PC-3 (cell line): ENCODE measurements around the gene FANCE. TPM values are rescaled to one million over a fixed set of nuclear protein-coding genes. Genes with fewer than 3 reads are reported as not detected.

ENCODE experiments used
- ATAC-seq: fragments of 200-7000 bp; cut with Tn5 transposase; 2 replicates; pipeline ENCODE4 v1.9.1; 2020; ENCODE audit warnings: mild to moderate bottlenecking, moderate library complexity
- BruUV-seq: library from RNA; stranded (reverse); fragments of 400-500 nt; replicated peaks from 2 replicates; lab custom pipeline; 2021; lab: Mats Ljungman, UMichigan
- CTCF ChIA-PET: fragments of 300-600 bp; sonication (Branson Sonifier 250); formaldehyde crosslinking; loops from one replicate; lab custom pipeline; 2022; ENCODE audit warnings: antibody characterized with exemption; lab: Charles Lee
- POLR2A ChIA-PET: fragments of 300-600 bp; sonication (Branson Sonifier 250); formaldehyde crosslinking; loops from one replicate; lab custom pipeline; 2022; ENCODE audit warnings: antibody characterized with exemption; ENCODE audit not compliant: unreplicated experiment; lab: Charles Lee
- DNase-seq: peaks from one replicate; pipeline ENCODE4 v3.0.0-alpha.2; 2015
- H2AFZ ChIP-seq: fragments of 300-600 bp; sonication (generic); 2 replicates; pipeline ENCODE4 v1.6.0; 2016; ENCODE audit warnings: antibody characterized with exemption, low read length
- H3F3A ChIP-seq: fragments of 300-600 bp; sonication (generic); one replicate; pipeline ENCODE4 v1.6.0; 2017; ENCODE audit warnings: antibody characterized with exemption, low read length, control low read depth, mild to moderate bottlenecking; ENCODE audit not compliant: unreplicated experiment
- H3K27ac ChIP-seq: fragments of 300-600 bp; sonication (generic); 2 replicates; pipeline ENCODE4 v1.5.1; 2016; ENCODE audit warnings: mild to moderate bottlenecking, low read length
- H3K27me3 ChIP-seq: fragments of 300-600 bp; sonication (generic); 2 replicates; pipeline ENCODE4 v1.6.1; 2016; ENCODE audit warnings: low read length, mixed read lengths
- H3K36me3 ChIP-seq: fragments of 300-600 bp; sonication (generic); 2 replicates; pipeline ENCODE4 v1.6.1; 2016; ENCODE audit warnings: low read depth, mixed run types, low read length, mixed read lengths
- H3K4me1 ChIP-seq: fragments of 300-600 bp; sonication (generic); 2 replicates; pipeline ENCODE4 v1.5.1; 2016; ENCODE audit warnings: low read length; ENCODE audit not compliant: insufficient read depth
- H3K4me2 ChIP-seq: fragments of 300-600 bp; sonication (generic); 2 replicates; pipeline ENCODE4 v1.6.0; 2016; ENCODE audit warnings: low read length
- H3K4me3 ChIP-seq: fragments of 300-600 bp; sonication (generic); 2 replicates; pipeline ENCODE4 v1.5.1; 2016; ENCODE audit warnings: mild to moderate bottlenecking, low read length, mixed read lengths
- H3K79me2 ChIP-seq: fragments of 300-600 bp; sonication (generic); 2 replicates; pipeline ENCODE4 v1.6.1; 2017; ENCODE audit warnings: low read length, mixed read lengths
- H3K9ac ChIP-seq: fragments of 300-600 bp; sonication (generic); 2 replicates; pipeline ENCODE4 v1.6.0; 2016; ENCODE audit warnings: mild to moderate bottlenecking, low read length
- H3K9me2 ChIP-seq: fragments of 300-600 bp; sonication (generic); replicated peaks from 2 replicates; pipeline ENCODE4 v1.6.1; 2016; ENCODE audit warnings: mixed run types, low read length, mixed read lengths
- H3K9me3 ChIP-seq: fragments of 300-600 bp; sonication (generic); 2 replicates; pipeline ENCODE4 v1.6.1; 2016; ENCODE audit warnings: low read length, mixed read lengths
- H4K20me1 ChIP-seq: fragments of 300-600 bp; sonication (generic); 2 replicates; pipeline ENCODE4 v1.6.1; 2016; ENCODE audit warnings: low read length, mixed read lengths
- EZH2 ChIP-seq: fragments of 300-600 bp; sonication (generic); IDR thresholded peaks from one replicate; pipeline ENCODE4 v1.6.1; 2017; ENCODE audit warnings: antibody characterized with exemption, mild to moderate bottlenecking, low read length; ENCODE audit not compliant: unreplicated experiment
- EZH2phosphoT487 ChIP-seq: fragments of 300-600 bp; sonication (generic); IDR thresholded peaks from 2 replicates; pipeline ENCODE4 v1.6.1; 2018; ENCODE audit warnings: mild to moderate bottlenecking, antibody characterized with exemption, low read length, borderline replicate concordance
- intact Hi-C: fragments of 100-400 bp; cut with micrococcal nuclease; formaldehyde crosslinking; loops from 2 replicates; pipeline ENCODE4 v1.9.0; 2023
- total RNA-seq: library from RNA; depleted of rRNA; stranded (reverse); fragments of >200 nt; gene quantifications from 2 replicates; pipeline ENCODE4 v1.2.3, GENCODE V29; 2014
- TF ChIP-seq, protein P1 (sequence below): fragments of 300-600 bp; sonication (generic); conservative IDR thresholded peaks from 2 replicates; pipeline ENCODE4 v1.5.1; 2017; ENCODE audit warnings: antibody characterized with exemption, low read depth, mild to moderate bottlenecking, low read length

Gene FANCE
- total RNA-seq, 1 experiment from 2014 or later, result 13.8 TPM

- Histone ChIP-seq H3F3A (peaks cover 7% of the 10 kb centered on the region), H3K27ac (peak overlapping the region; percentile 98; the same call in 1 of the 2 replicates), H4K20me1 (no peaks in the 10 kb centered on the region), H3K4me2 (no peak overlapping the region), H3K79me2 (peaks cover 34% of the 10 kb centered on the region), H3K9ac (no peak overlapping the region), H3K4me1 (peaks cover 36% of the 10 kb centered on the region), H3K9me3 (no peaks in the 10 kb centered on the region), H3K9me2 (no peaks in the 10 kb centered on the region), H3K36me3 (0 out of 2 replicates have a peak, but pooled peaks cover 6% of the 10 kb centered on the region), H2AFZ (no peak overlapping the region), H3K4me3 (no peak overlapping the region), H3K27me3 (no peaks in the 10 kb centered on the region)
- intact Hi-C loops, result no loop called here
- CTCF ChIA-PET, result no interaction called here
- BruUV-seq, result no TSS peak
- POLR2A ChIA-PET, result interaction anchor here (0.6 kb wide), 1 partner anchor 145 kb away, joined by 3 read pairs; no protein-coding TSS in a partner anchor
- TF ChIP-seq EZH2 (no peak), EZH2phosphoT487 (no peak)
- TF ChIP-seq, protein P1, sequence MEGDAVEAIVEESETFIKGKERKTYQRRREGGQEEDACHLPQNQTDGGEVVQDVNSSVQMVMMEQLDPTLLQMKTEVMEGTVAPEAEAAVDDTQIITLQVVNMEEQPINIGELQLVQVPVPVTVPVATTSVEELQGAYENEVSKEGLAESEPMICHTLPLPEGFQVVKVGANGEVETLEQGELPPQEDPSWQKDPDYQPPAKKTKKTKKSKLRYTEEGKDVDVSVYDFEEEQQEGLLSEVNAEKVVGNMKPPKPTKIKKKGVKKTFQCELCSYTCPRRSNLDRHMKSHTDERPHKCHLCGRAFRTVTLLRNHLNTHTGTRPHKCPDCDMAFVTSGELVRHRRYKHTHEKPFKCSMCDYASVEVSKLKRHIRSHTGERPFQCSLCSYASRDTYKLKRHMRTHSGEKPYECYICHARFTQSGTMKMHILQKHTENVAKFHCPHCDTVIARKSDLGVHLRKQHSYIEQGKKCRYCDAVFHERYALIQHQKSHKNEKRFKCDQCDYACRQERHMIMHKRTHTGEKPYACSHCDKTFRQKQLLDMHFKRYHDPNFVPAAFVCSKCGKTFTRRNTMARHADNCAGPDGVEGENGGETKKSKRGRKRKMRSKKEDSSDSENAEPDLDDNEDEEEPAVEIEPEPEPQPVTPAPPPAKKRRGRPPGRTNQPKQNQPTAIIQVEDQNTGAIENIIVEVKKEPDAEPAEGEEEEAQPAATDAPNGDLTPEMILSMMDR, result no peak
- DNase-seq (no peak), ATAC-seq (no peak)
Observed at GRCh38 chr6:35403544-35404442, 48.3 kb upstream of the FANCE start.

DNA sequence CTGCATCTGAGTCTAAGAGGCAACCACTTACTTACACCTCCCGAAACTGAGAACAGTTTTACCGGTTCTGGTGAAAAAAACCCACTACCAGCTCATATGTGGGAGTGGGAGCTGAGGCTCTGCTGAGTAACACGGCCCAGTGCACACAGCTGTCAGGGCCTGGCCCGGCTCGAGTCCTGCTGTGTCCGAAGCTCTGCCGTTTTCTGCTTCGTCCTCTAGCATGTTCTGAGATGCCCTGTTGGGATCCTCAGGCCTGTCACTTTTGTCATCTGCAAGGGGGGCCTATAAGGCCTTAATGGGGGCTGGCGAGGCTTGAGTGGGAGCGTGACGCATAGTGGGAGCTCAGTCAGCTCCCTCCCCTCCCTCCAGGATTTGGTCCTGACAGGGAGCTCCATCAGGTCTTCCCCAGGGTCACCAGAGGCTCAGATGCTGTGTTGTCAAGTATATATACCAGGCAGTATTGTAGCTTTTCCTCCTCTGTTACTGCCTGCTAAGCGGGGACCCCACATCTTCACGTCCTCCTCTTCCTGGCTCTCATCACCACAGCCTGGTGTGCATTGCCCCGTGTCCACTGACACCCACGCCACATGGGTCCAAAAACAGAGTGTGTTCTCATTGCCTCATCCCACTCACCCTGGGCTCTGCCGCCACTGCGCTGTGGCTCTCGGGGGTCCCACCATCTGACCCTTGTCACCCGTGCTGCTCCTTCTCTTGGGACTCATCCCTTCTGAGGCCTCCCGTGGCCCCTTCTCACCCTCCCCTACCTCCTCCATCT, 45.2 kb upstream of the FANCE start:
- H2AFZ ChIP-seq, result no peak overlapping the region
- H3K27me3 ChIP-seq, result no peaks in the 10 kb centered on the region
- BruUV-seq, result no TSS peak
- H3K9ac ChIP-seq, result no peak overlapping the region
- peaks cover 32% of the 10 kb centered on the region for H3K79me2 ChIP-seq
- DNase-seq (no peak), ATAC-seq (no peak)
- H3K9me3 ChIP-seq, result no peaks in the 10 kb centered on the region
- no peaks in the 10 kb centered on the region; the same call in 1 of the 2 replicates for H3K36me3 ChIP-seq
- TF ChIP-seq EZH2phosphoT487 (no peak), EZH2 (no peak)
- TF ChIP-seq, protein P1, result no peak
- no peak overlapping the region for H3K4me2 ChIP-seq
- H4K20me1 ChIP-seq, result no peaks in the 10 kb centered on the region
- intact Hi-C loops, result no loop called here
- H3F3A ChIP-seq, result peaks cover 5% of the 10 kb centered on the region
- H3K4me1 ChIP-seq, result peaks cover 13% of the 10 kb centered on the region
- H3K9me2 ChIP-seq, result no peaks in the 10 kb centered on the region
- POLR2A ChIA-PET, result no interaction called here
- no peak overlapping the region for H3K4me3 ChIP-seq
- CTCF ChIA-PET, result no interaction called here
- no peak overlapping the region for H3K27ac ChIP-seq
